Prostate gland (tissue), 2 donors: ENCODE results near the gene DCTN2. TPM values are rescaled to one million over a fixed set of nuclear protein-coding genes. Genes with fewer than 3 reads are reported as not detected.

Source experiments
- DNase-seq: peaks from one replicate; pipeline ENCODE4 v3.0.0-alpha.2; 2019; ENCODE audit warnings: low spot score
- H3K27ac ChIP-seq, 2 donors: fragments of 200-600 bp; sonication (generic); 2 replicates each; pipeline ENCODE4 v1.5.1; 2017 to 2019
- H3K27me3 ChIP-seq: fragments of 200-600 bp; sonication (generic); replicated peaks from 2 replicates; pipeline ENCODE4 v1.5.1; 2019; ENCODE audit not compliant: insufficient read depth
- H3K36me3 ChIP-seq, 2 donors: fragments of 200-600 bp; sonication (generic); 1 replicate in 1 of 2; 2 replicates in 1 of 2; pipeline versions ENCODE4 v1.5.1 to v1.8.1; 2017 to 2019
- H3K4me1 ChIP-seq: fragments of 200-600 bp; sonication (generic); replicated peaks from 2 replicates; pipeline ENCODE4 v1.5.1; 2019
- H3K4me3 ChIP-seq, 2 donors: fragments of 200-600 bp; sonication (generic); 2 replicates each; pipeline ENCODE4 v1.5.1; 2017 to 2019
- H3K9me3 ChIP-seq: fragments of 200-600 bp; sonication (generic); 2 replicates; pipeline ENCODE4 v1.5.1; 2017
- POLR2A ChIP-seq: fragments of 450-650 bp; IDR thresholded peaks from one replicate; pipeline ENCODE4 v1.6.1; 2016; ENCODE audit warnings: antibody characterized with exemption, mild to moderate bottlenecking
- POLR2AphosphoS5 ChIP-seq: sonication (generic); formaldehyde crosslinking; IDR thresholded peaks from one replicate; pipeline ENCODE4 v1.6.1; 2017; ENCODE audit warnings: antibody characterized with exemption
- WGBS: methylation state at CpG from one replicate; pipeline ENCODE4 v1.1.5; 2018; 5-methylcytosine and 5-hydroxymethylcytosine counted together
- intact Hi-C: fragments of 100-400 bp; cut with DNase I; formaldehyde crosslinking; loops from one replicate; pipeline ENCODE4 v1.14.2; 2022
- total RNA-seq, 2 donors: library from RNA; depleted of rRNA; stranded (reverse); fragments of >200 nt; gene quantifications; one replicate each; pipeline ENCODE4 v1.1.0, GENCODE V29; 2016
- TF ChIP-seq, protein P1 (sequence below), 4 experiments: fragments of 200-600 bp in 2 of 4; fragments of 450-650 bp in 2 of 4; sonication (generic) in 2 of 4; IDR thresholded peaks; 1 replicate in 3 of 4; 2 replicates in 1 of 4; pipeline ENCODE4 v1.5.1; 2016 to 2019; ENCODE audit warnings: antibody characterized with exemption in 4 of 4, mild to moderate bottlenecking in 2 of 4, moderate library complexity in 2 of 4

The DCTN2 gene
- total RNA-seq, 2 donors from 2014 or later = 131 to 157 TPM

DNA sequence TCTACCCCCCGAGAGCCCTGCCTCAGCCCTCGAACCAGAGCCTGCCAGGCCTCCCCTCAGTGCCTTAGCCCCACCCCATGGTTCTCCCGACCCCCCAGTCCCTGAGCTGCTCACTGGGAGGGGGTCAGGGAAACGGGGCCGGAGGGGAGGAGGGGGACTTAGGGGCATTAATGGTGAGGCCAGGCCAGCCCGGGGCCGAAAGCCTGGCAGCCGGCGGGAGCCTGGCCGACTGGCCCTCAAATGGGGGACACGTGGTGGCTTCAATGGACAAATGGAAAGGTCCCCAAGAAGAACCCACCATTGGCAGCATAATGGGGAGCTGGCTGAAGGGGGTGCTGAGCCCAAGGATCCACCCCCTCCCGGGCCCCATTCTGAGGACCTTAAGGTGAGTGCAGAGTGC, 18.8 kb downstream of the DCTN2 start:
- intact Hi-C loops = no loop called here
- no peak for DNase-seq
- Histone ChIP-seq H3K9me3 (no peaks in the 10 kb centered on the region), H3K4me3 (no peak overlapping the region), H3K4me1 (peaks cover 21% of the 10 kb centered on the region), H3K27me3 (no peaks in the 10 kb centered on the region), H3K27ac (no peak overlapping the region), H3K36me3 (peaks cover 13 to 14% of the 10 kb centered on the region in 2 donors)
- no peak for TF ChIP-seq POLR2AphosphoS5
- no peak for TF ChIP-seq POLR2A
- TF ChIP-seq, protein P1, sequence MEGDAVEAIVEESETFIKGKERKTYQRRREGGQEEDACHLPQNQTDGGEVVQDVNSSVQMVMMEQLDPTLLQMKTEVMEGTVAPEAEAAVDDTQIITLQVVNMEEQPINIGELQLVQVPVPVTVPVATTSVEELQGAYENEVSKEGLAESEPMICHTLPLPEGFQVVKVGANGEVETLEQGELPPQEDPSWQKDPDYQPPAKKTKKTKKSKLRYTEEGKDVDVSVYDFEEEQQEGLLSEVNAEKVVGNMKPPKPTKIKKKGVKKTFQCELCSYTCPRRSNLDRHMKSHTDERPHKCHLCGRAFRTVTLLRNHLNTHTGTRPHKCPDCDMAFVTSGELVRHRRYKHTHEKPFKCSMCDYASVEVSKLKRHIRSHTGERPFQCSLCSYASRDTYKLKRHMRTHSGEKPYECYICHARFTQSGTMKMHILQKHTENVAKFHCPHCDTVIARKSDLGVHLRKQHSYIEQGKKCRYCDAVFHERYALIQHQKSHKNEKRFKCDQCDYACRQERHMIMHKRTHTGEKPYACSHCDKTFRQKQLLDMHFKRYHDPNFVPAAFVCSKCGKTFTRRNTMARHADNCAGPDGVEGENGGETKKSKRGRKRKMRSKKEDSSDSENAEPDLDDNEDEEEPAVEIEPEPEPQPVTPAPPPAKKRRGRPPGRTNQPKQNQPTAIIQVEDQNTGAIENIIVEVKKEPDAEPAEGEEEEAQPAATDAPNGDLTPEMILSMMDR (IDR thresholded peaks at IDR 0.05) = no peak
- 79% methylated on average over 12 of the region's 12 CpGs for WGBS

DNA sequence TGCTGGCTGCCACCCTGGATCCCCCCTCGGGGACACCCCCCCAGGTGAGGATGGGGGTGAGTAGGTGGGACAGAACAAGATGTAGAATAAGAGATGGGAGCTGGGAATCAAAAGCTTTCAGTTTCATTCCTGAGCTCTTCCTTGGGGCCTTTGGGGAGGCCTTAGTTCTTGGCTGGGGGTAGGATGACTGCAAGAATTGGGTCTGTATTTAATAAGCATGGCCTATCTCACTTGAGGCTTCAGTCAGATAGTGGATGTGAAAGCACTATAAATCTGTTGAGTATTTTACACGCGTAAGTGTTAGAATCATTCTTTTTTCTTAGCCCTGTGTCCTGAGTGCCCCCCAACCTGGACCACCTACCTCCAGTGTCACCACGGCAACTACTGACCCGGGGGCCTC, 19.8 kb downstream of the DCTN2 start:
- no peaks in the 10 kb centered on the region for H3K27me3 ChIP-seq
- TF ChIP-seq POLR2AphosphoS5 (no peak), POLR2A (no peak)
- TF ChIP-seq, protein P1 (IDR thresholded peaks at IDR 0.05) = no peak
- DNase-seq = no peak
- H3K9me3 ChIP-seq = no peaks in the 10 kb centered on the region
- peaks cover 21% of the 10 kb centered on the region for H3K4me1 ChIP-seq
- H3K27ac ChIP-seq = no peak overlapping the region
- peaks cover 8 to 14% of the 10 kb centered on the region in 2 donors for H3K36me3 ChIP-seq
- intact Hi-C loops = no loop called here
- no peak overlapping the region for H3K4me3 ChIP-seq
- WGBS = 72% methylated on average over 5 of the region's 5 CpGs

GRCh38 chr12:57526477-57527126, 20.4 kb downstream of the DCTN2 start:
- Histone ChIP-seq H3K27ac (no peak overlapping the region), H3K27me3 (no peaks in the 10 kb centered on the region), H3K4me3 (no peak overlapping the region), H3K36me3 (peaks cover 8 to 14% of the 10 kb centered on the region in 2 donors), H3K9me3 (no peaks in the 10 kb centered on the region), H3K4me1 (peaks cover 21% of the 10 kb centered on the region)
- WGBS = 80% methylated on average over 4 of the region's 4 CpGs
- intact Hi-C loops = no loop called here
- no peak for DNase-seq
- TF ChIP-seq POLR2AphosphoS5 (no peak), POLR2A (no peak)
- TF ChIP-seq, protein P1 (IDR thresholded peaks at IDR 0.05) = no peak

GRCh38 chr12:57525615-57526383, 21.2 kb downstream of the DCTN2 start:
- no peak for DNase-seq
- H3K27me3 ChIP-seq = no peaks in the 10 kb centered on the region
- H3K4me1 ChIP-seq = peaks cover 21% of the 10 kb centered on the region

More at GRCh38 chr12:57525615-57526383, 21.2 kb downstream of the DCTN2 start:
- Histone ChIP-seq H3K4me3 (no peak overlapping the region), H3K9me3 (no peaks in the 10 kb centered on the region), H3K36me3 (peaks cover 8 to 14% of the 10 kb centered on the region in 2 donors), H3K27ac (no peak overlapping the region)
- TF ChIP-seq POLR2AphosphoS5 (no peak), POLR2A (no peak)
- TF ChIP-seq, protein P1 (IDR thresholded peaks at IDR 0.05) = no peak
- intact Hi-C loops = no loop called here
- 73% methylated on average over 16 of the region's 16 CpGs for WGBS
